Stimulated activated effector memory CD8-positive, alpha-beta T cell treated with anti-CD3 and anti-CD28 coated beads, Interleukin-12 subunit alpha, Interleukin-12 subunit beta, amount 100 ng/mL, for 72 hours (primary cell): ENCODE results near the gene ZNF532.
"Not testable (repeated sequence)": the region's sequence is repeated elsewhere in the genome, so short reads cannot be mapped to it uniquely, and the experiment has no call there.

Source experiments
- ATAC-seq: fragments of 150-1000 bp; cut with Tn5 transposase; 2 replicates; pipeline ENCODE4 v1.10.0; 2021
- DNase-seq, 2 donors: peaks; one replicate each; pipeline ENCODE4 v3.0.0; 2021 to 2022; ENCODE audit warnings: low spot score in 2 of 2
- H3K27ac Mint-ChIP-seq: one replicate; pipeline ENCODE4 v1.8.0; 2022; ENCODE audit warnings: mild to moderate bottlenecking, mixed read lengths
- H3K36me3 Mint-ChIP-seq: one replicate; pipeline ENCODE4 v1.8.0; 2022; ENCODE audit warnings: mild to moderate bottlenecking, mixed read lengths
- H3K4me1 Mint-ChIP-seq: one replicate; pipeline ENCODE4 v1.8.0; 2022; ENCODE audit warnings: mixed read lengths
- H3K4me3 Mint-ChIP-seq: one replicate; pipeline ENCODE4 v1.8.0; 2022; ENCODE audit warnings: mild to moderate bottlenecking, mixed read lengths
- H3K9me3 Mint-ChIP-seq: one replicate; pipeline ENCODE4 v1.8.0; 2022; ENCODE audit warnings: mixed read lengths

ZNF532 gene, protein sequence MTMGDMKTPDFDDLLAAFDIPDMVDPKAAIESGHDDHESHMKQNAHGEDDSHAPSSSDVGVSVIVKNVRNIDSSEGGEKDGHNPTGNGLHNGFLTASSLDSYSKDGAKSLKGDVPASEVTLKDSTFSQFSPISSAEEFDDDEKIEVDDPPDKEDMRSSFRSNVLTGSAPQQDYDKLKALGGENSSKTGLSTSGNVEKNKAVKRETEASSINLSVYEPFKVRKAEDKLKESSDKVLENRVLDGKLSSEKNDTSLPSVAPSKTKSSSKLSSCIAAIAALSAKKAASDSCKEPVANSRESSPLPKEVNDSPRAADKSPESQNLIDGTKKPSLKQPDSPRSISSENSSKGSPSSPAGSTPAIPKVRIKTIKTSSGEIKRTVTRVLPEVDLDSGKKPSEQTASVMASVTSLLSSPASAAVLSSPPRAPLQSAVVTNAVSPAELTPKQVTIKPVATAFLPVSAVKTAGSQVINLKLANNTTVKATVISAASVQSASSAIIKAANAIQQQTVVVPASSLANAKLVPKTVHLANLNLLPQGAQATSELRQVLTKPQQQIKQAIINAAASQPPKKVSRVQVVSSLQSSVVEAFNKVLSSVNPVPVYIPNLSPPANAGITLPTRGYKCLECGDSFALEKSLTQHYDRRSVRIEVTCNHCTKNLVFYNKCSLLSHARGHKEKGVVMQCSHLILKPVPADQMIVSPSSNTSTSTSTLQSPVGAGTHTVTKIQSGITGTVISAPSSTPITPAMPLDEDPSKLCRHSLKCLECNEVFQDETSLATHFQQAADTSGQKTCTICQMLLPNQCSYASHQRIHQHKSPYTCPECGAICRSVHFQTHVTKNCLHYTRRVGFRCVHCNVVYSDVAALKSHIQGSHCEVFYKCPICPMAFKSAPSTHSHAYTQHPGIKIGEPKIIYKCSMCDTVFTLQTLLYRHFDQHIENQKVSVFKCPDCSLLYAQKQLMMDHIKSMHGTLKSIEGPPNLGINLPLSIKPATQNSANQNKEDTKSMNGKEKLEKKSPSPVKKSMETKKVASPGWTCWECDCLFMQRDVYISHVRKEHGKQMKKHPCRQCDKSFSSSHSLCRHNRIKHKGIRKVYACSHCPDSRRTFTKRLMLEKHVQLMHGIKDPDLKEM (N-terminal part only)

DNA sequence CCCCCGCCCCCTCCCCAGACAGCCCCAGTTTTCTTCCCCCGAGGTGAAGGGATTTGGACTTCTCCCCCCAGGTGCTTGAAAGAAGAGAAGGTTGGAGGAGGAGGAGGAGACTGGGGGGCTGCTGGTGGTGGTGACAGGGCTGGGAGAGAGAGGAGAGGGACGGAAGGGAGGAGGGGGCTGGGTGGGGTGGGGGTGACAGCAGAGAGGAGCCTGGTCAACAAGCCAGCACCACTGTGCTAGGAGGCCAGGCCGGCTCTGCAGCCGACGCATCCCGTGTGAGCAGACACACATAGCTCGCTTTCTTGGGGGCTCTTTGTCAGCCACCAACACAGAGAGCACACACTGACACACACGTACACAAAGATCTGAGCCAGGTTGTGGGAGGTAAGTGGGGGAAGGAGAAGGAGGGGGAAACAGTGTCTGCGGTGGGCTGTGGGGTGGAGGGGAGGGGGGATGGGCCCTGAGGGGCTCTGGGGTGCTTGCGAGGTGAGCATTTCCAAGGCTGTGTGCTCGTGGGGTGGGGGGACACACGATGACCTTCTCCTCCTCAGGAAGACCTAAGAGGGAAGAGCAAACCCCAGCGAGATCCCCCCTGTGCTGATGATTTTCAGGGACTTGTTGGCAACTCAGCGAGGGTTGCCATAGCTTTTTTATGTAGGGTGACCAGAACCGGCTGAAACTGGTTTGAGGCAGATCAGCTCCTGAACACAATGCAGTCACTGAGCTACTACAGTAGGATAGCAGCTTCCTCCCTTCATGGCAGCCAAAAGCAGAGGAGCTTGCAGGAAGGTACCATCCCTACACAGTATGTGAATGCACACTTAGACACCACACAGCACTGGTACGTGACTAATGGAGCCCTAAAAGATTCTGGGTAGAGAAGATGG is at the start of gene ZNF532:
Gene ZNF532, plus strand, starts transcription at position 732 of the 887 bp plus-strand sequence. CDS start 53,411 bp downstream, outside the sequence.
- Mint-ChIP-seq H3K4me1 (peaks cover 20% of the 10 kb centered on the region), H3K4me3 (peak within 1 kb of the TSS; percentile 67), H3K36me3 (peaks cover 15% of the 10 kb centered on the region), H3K27ac (peak within 1 kb of the TSS; percentile 93), H3K9me3 (no peaks in the 10 kb centered on the region)
- ATAC-seq (peak; percentile 52), DNase-seq (no peak)

DNA sequence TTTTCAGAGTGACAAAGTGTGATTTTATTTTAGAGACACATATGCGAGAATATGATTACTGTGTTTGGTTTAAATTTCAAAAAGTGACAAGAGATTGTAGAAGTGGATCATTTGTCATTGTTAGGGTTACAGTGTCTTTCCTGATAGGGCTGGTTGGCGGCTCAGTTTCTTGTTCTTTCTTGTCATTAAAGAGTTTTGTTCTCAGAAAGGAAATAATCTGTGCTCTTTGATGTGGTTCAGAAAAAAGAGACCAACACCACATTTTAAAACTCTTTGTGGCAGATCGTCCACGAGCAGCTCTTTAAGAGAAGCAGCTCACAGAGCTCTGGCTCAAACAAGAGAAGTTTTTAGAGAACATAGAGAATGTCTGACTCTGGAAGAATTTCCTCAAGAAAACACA is 45.6 kb upstream of the ZNF532 start:
- H3K4me1 Mint-ChIP-seq: peaks cover 7% of the 10 kb centered on the region
- H3K4me3 Mint-ChIP-seq: no peak overlapping the region
- no peak overlapping the region for H3K27ac Mint-ChIP-seq
- H3K36me3 Mint-ChIP-seq: no peaks in the 10 kb centered on the region
- no peaks in the 10 kb centered on the region for H3K9me3 Mint-ChIP-seq
- no peak for ATAC-seq
- no peak for DNase-seq

DNA sequence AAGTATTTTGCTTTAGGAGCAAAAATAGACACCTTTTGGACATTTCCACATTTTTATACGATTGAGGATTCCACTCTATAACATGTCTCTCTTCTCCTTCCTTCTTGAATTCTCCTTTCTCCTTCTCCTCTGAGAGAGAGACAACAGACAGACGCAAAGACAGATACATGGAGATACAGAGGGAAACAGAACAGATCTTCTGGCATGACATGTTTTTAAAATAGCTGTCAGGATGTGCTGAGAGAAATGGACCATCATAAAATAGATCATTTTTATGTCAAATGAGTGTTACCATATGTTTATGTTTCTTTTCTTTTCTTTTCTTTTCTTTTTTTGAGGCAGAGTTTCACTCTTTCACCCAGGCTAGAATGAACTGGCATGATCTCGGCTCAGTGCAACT is 44.4 kb upstream of the ZNF532 start:
- no peak for DNase-seq
- Mint-ChIP-seq H3K27ac (no peak overlapping the region), H3K36me3 (no peaks in the 10 kb centered on the region), H3K4me1 (peaks cover 7% of the 10 kb centered on the region), H3K4me3 (no peak overlapping the region), H3K9me3 (no peaks in the 10 kb centered on the region)
- ATAC-seq: no peak

DNA sequence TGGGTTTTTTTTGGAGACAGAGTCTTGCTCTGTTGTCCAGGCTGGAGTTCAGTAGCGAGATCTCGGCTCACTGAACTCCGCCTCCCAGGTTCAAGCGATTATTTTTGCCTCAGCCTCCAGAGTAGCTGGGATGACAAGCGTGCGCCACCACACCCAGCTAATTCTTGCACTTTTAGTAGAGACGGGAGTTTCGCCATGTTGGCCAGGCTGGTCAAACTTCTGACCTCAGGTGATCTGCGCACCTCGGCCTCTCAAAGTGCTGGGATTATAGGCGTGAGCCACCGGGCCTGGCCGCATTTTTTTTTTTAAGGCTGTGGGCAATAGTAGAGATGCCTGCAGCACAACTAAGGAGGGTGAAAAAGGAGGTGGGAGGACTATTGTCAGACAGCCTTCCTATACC is 41.7 kb upstream of the ZNF532 start:
- Mint-ChIP-seq H3K36me3 (no peaks in the 10 kb centered on the region), H3K4me1 (peaks cover 7% of the 10 kb centered on the region), H3K9me3 (no peaks in the 10 kb centered on the region), H3K4me3 (no peak overlapping the region), H3K27ac (no peak overlapping the region)
- ATAC-seq (no peak), DNase-seq (no peak)

DNA sequence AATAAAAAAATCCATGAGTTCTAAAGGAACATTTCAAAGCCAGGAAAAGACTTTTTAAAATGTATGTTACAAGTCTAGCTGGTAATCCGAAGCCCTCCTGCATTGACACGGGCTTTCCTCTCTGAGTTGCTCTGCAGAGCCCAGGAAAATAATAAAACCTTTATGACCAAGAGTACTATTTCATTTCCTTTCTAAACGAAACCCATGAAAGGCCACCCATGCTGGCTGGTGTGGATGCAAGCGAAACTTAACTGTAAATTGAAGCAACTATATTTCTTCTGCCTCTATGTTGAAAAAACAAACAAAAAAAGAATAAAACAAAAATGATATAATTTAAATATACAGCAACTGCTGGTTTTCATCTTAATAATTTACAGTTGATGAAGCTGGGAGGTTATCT is 41.3 kb upstream of the ZNF532 start:
- Mint-ChIP-seq H3K4me1 (peaks cover 7% of the 10 kb centered on the region), H3K27ac (no peak overlapping the region), H3K4me3 (no peak overlapping the region), H3K9me3 (no peaks in the 10 kb centered on the region), H3K36me3 (no peaks in the 10 kb centered on the region)
- ATAC-seq (no peak), DNase-seq (no peak)

DNA sequence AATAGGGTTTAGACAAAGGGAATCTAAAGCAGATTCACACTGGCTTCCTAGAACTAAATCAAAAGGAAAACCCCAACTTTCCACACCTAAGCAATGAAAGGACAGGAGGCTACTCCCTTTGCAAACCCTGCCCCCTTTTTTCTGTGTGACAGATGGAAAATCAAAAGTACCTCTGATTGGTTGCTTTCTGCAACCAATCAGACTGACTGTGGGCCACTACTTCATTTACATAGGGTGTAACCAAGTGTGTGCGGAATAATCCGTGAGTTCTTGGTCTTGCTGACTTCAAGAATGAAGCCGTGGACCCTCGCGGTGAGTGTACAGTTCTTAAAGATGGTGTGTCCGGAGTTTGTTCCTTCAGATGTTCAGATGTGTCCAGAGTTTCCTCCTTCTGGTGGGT is 37.8 kb upstream of the ZNF532 start:
- not testable (repeated sequence) for H3K9me3 Mint-ChIP-seq, H3K4me1 Mint-ChIP-seq, ATAC-seq, DNase-seq, H3K27ac Mint-ChIP-seq, H3K4me3 Mint-ChIP-seq, H3K36me3 Mint-ChIP-seq

DNA sequence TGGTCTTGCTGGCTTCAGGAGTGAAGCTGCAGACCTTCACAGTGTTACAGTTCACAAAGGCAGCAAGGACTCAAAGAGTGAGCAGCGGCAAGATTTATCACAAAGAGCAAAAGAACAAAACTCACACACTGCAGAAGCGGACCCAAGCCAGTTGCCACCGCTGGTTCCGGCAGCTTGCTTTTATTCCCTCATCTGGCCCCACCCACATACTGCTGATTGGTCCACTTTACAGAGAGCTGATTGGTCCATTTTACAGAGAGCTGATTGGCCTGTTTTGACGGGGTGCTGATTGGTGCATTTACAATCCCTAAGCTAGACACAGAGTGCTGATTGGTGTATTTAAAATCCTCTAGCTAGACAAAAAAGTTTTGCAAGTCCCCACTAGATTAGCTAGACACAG is 37.2 kb upstream of the ZNF532 start:
- no peak overlapping the region for H3K27ac Mint-ChIP-seq
- H3K9me3 Mint-ChIP-seq: no peaks in the 10 kb centered on the region
- no peaks in the 10 kb centered on the region for H3K36me3 Mint-ChIP-seq
- ATAC-seq (no peak), DNase-seq (no peak)
- H3K4me3 Mint-ChIP-seq: no peak overlapping the region
- no peaks in the 10 kb centered on the region for H3K4me1 Mint-ChIP-seq

DNA sequence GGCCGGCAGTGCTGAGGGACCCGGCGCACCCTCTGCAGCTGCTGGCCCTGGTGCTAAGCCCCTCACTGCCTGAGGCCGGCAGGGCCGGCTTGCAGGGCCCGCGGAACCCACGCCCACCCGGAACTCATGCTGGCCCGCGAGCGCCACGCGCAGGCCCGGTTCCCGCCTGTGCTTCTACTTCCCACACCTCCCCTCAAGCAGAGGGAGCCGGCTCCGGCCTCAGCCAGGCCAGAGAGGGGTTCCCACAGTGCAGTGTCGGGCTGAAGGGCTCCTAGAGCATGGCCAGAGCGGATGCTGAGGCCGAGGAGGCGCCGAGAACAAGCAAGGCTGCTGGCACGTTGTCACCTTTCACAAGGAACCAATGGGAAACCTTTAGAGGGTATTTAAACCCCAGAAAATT is 36.8 kb upstream of the ZNF532 start:
- H3K9me3 Mint-ChIP-seq: no peaks in the 10 kb centered on the region
- no peaks in the 10 kb centered on the region for H3K4me1 Mint-ChIP-seq
- DNase-seq: no peak
- no peaks in the 10 kb centered on the region for H3K36me3 Mint-ChIP-seq
- H3K4me3 Mint-ChIP-seq: no peak overlapping the region
- ATAC-seq: no peak
- no peak overlapping the region for H3K27ac Mint-ChIP-seq

DNA sequence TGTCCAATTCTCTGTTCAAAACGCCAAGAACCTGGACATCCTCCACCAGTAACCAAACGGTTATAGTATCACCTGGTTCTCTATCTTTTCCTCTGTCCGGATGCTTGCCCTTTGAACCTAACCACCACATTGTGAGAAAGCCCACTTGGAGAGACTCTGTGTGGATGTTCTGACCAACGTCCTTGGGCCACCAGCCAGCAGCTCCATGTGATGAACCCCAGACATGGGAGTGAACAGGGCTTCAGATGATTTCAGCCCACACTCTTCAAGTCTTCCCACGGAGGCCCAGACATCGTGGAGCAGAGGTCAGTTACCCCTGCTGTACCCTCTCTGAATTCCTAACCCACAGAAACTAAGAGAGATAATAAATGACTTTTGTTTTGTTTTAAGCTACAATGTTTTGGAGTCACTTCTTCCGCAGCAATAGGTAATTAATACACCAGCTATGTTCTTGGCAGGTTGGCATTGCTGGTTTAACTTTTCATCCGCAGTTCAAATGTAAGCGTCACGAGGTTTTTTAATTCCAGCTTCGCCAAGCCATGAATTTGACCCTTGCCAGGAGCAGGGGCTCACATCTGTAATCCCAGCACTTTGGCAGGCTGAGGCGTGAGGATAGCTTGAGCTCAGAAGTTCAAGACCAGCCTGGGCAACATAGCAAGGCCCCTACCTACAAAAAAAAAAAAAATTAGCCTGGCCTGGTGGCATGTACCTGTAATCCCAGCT is 36.1 kb upstream of the ZNF532 start:
- H3K9me3 Mint-ChIP-seq: no peaks in the 10 kb centered on the region
- no peaks in the 10 kb centered on the region for H3K4me1 Mint-ChIP-seq
- no peak overlapping the region for H3K4me3 Mint-ChIP-seq
- no peak overlapping the region for H3K27ac Mint-ChIP-seq
- no peak for ATAC-seq
- H3K36me3 Mint-ChIP-seq: no peaks in the 10 kb centered on the region
- no peak for DNase-seq

DNA sequence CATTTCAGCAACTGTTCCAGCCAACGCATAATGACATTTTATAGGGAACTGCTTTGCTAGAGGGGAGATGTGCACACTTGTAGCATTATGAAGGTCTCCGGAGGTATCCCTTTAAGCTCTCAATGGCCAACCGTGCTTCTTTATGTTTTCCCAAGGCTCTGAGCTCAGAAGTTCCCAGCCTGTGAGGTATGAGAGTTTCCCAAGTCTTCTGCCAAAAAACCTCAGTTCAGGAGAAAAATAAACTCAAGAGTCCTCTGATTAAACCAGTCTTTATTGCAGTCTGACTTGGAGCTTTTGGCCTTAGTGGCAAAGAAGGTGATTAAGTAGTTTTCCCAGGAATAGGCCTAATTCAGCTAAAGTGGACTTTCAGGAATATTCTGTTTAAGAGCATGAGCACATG is 35.4 kb upstream of the ZNF532 start:
- no peaks in the 10 kb centered on the region for H3K9me3 Mint-ChIP-seq
- ATAC-seq (no peak), DNase-seq (no peak)
- H3K36me3 Mint-ChIP-seq: no peaks in the 10 kb centered on the region
- no peaks in the 10 kb centered on the region for H3K4me1 Mint-ChIP-seq
- H3K4me3 Mint-ChIP-seq: no peak overlapping the region
- no peak overlapping the region for H3K27ac Mint-ChIP-seq

DNA sequence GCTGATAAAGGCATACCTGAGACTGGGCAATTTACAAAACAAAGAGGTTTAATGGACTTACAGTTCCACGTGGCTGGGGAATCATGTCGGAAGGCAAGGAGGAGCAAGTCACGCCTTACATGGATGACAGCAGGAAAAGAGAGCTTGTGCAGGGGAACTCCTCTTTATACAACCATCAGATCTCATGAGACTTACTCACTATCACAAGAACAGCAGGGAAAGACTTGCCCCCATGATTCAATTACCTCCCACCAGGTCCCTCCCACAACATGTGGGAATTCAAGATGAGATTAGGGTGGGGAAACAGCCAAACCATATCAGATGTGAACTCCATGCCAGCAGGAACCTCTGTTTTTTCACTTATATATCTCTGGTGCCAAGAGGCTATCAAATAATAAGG is 34.8 kb upstream of the ZNF532 start:
- not testable (repeated sequence) for DNase-seq, H3K9me3 Mint-ChIP-seq, H3K27ac Mint-ChIP-seq, H3K4me3 Mint-ChIP-seq, H3K4me1 Mint-ChIP-seq, ATAC-seq, H3K36me3 Mint-ChIP-seq

DNA sequence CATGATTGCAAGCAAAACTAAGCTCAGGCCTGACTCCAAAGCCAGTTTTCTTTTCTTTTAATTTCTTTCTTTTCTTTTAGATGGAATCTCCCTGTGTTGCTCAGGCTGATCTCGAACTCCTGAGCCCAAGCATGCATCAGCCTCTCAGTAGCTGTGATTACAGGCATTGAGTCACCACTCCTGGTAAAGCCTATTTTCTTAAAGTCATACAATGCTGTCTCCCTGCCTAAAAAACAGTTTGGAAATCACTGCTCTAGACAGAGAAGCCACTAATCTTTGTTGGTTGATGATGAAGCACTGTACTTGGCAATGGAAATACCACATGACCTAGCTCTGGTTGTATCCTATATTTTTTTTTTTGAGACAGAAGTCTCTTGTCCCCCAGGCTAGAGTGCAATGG is 33.1 kb upstream of the ZNF532 start:
- Mint-ChIP-seq H3K27ac (no peak overlapping the region), H3K9me3 (no peaks in the 10 kb centered on the region), H3K4me3 (no peak overlapping the region), H3K4me1 (no peaks in the 10 kb centered on the region), H3K36me3 (no peaks in the 10 kb centered on the region)
- DNase-seq (no peak), ATAC-seq (no peak)

DNA sequence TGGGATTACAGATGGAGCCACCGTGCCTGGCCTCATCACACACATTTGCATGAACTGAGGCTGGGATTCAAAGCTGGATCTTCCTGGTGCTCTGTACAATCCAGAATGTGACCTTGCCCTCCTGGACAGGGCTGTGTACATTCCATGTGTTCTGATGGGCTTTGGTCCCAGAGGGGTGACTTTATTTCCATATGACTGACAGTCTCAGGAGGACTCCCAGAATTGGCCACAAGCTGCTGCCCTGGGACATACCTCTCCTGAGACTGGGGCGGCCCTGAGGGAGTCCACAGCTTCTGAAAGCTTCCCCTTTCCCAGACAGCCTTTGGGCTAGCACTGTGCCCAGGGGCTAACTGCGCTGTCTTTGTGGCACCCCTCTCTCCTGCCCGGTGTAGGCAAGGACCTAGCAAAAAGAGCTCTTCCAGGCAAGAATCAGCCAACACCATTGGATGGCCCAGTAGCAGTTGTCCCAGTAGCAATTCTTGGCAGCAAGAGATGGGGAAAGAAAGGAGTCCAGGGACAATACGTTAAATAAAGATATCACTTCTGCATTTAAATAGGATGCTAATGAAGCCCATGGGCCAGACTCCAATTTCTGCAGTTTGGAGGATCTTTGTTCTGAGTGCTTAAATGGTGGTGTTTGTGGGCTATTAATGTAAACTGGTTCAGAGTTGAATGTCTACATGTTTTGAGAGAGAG is 26.4 kb upstream of the ZNF532 start:
- DNase-seq (no peak), ATAC-seq (peak; percentile 34)
- Mint-ChIP-seq H3K4me3 (no peak overlapping the region), H3K27ac (no peak overlapping the region), H3K36me3 (no peaks in the 10 kb centered on the region), H3K9me3 (no peaks in the 10 kb centered on the region), H3K4me1 (no peaks in the 10 kb centered on the region)

DNA sequence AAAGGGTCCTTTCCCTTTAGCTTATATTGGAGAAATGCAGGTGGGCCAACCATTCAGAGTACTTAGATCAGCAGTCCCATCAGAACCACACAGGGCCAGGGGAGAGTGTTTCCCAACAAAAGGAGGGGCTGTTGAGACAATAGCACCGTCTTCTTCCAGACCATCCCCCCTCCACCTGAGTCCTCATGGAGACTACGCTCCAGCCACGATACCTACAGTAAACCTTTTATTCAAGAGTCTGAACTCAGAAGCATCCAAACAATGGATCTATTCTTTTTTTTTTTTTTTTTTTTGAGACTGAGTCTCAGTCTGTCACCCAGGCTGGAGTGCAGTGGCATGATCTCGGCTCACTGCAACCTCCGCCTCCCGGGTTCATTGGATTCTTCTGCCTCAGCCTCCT is 25.7 kb upstream of the ZNF532 start:
- H3K4me1 Mint-ChIP-seq: no peaks in the 10 kb centered on the region
- DNase-seq: no peak
- no peak for ATAC-seq
- no peak overlapping the region for H3K4me3 Mint-ChIP-seq
- no peaks in the 10 kb centered on the region for H3K9me3 Mint-ChIP-seq
- no peak overlapping the region for H3K27ac Mint-ChIP-seq
- no peaks in the 10 kb centered on the region for H3K36me3 Mint-ChIP-seq
